ENCODE measurements around the gene MAN1C1.

- TF ChIP-seq POLR2AphosphoS5 (IDR thresholded peaks at IDR 0.05; ENCODE audit: low read depth, low read length) (no peak), POLR2A (IDR thresholded peaks at IDR 0.05; ENCODE audit: low read depth, low read length) (no peak), TAF1 (IDR thresholded peaks at IDR 0.05; ENCODE audit: low read depth, low read length) (no peak), PAX5 (IDR thresholded peaks at IDR 0.05; ENCODE audit: insufficient read depth, low read length, severe bottlenecking) (no peak), SPI1 (IDR thresholded peaks at IDR 0.05; ENCODE audit: low read depth, low read length) (no peak)
Observed at GRCh38 chr1:25790472-25790871, 173.9 kb downstream of the MAN1C1 start.

Data from GM12891 (cell line).